DMS53 (cell line): ENCODE data around the gene SH3PXD2A.

Experiments used
- DNase-seq: peaks from one replicate; lab custom pipeline; 2025; lab: John Stamatoyannopoulos, UW

The SH3PXD2A gene

GRCh38 chr10:103683851-103684250, 171.5 kb downstream of the SH3PXD2A start:
- DNase-seq, result no peak

GRCh38 chr10:103682631-103683030, 172.7 kb downstream of the SH3PXD2A start:
- DNase-seq, result no peak

GRCh38 chr10:103681617-103682399, 173.6 kb downstream of the SH3PXD2A start:
- DNase-seq, result no peak

DNA sequence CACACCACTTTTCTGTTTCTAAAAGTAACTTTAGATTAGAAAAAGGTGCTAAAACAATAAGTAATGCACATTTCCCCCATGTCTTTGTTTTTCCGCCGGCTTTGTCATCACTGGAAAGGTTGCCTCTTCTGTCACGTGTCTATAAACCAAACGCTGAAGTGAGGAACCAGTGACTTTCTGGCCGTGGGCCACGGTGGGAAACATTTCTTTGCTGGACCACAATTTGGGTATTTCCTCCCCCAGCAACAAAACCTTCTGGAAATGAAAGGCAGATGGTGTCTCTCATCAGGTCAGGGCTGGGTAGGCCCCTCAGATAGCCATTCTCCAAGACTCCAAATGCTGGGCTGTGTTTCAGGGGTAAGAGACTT, 174.5 kb downstream of the SH3PXD2A start:
- DNase-seq, result no peak

DNA sequence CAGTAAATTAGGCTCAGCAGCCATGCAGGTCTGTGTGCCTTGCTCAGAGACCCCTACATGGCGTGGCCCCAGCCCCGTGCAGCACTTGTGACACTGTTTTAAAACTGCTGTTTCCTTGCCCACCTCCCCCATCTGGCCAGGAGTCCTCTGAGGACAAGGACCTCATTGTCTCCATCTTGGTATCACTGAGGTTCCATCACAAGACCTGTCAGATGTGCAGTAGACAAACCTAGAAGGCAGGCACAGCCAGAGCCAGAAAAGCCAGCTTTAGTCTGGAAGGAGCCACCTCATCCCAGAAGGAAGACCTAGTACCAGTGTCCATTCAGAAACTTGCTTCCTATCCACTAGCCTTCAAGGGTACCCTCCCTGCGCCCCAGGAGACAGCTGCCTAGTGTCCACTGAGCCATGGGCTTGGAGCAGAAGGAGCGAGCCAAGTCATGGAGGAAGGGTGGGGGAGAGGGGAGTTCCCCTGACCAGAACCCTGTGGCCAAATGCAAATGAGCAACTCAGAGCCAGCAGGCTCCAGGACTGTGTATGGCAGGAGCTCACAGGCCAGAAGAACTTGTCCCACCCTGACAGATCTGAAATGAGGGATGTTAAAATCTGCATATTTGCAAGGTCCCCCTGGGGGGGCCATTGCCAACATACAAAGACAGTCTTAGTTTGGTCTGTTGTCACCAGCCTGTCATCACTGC, 176.1 kb downstream of the SH3PXD2A start:
- DNase-seq, result no peak

DNA sequence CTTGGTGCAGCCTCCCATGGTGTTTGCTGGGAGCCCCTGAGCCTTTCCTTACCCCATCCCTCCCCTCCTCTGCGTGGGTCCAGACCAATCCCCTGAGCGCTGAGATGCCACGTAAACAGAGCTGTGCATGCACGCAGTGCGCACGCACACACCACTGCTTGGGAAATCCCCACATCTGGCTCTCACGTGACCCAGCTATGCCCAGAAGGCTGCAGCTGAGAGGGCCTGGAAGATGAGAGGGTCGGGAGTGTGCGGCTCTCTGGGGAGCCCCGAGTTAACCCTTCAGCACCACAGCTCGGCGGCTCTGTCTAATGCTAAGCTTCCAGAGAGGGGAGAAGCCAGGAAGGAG, 177.2 kb downstream of the SH3PXD2A start:
- peak; percentile 70 for DNase-seq

- no peak for DNase-seq
These were observed 177.7 kb downstream of the SH3PXD2A start for GRCh38 chr10:103677486-103678177.

DNA sequence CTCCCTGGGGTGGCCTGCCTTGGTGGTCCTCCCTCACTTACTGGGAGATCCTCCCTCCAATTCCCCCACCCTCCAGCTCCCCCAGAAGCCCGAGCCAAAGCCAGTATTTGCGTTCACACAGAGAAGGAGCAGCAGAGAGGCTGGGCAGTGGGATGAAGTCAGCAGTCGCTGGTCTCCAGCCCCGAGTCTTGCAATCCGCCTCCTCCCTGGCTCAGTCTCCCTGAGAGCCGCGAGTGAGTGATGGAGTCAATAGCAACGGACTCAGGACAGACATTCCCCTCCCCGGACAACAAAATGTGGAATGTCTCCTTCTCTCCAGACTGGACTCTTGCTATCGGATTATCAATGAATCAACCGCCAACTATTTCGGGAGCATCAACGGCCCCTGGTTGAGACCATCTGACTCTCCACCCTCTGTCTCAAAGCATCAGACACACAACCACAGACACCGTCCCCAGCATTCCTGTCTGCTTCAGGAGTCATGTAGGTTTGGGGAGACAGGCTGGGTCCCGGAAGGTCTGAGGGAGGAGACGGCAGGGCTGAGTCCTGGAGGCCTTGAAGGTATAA, 178.4 kb downstream of the SH3PXD2A start:
- DNase-seq, result no peak

DNA sequence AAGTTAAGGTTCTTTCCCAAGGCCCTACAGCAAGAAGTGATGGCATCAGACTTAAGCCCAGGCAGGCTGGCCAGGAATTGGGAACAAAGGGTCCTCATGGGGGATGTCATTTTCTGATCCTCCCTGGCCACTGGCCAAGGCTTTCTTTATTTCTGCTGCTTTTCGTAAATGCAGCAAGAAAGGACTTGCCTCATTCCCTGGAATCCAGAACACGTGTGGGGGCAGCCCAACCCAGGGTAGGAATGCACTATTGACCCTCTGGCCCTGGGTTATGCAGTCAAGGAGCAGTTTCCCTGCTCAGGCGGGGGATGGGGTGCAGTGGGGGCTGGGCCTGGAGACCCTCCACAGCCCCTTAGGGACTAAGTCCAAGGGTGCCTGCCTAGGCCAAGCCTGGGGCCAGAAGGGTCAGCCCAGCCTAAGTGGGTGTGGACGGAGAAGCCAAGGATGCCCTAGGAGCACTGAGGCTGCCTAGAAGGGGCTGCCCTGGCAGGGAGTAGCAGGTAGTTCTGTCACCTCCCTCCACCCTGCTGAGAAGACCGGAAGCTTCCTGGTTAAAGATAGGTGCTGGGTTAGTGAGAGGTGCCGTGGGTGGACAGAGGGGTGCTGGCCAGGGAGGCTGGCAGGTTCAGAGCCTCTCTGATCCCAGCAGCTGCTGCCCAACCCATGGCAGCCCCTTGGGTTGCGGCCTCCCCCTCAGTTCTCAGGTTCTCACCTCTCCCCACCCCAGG, 179.2 kb downstream of the SH3PXD2A start:
- no peak for DNase-seq

GRCh38 chr10:103673606-103674005, 181.8 kb downstream of the SH3PXD2A start:
- no peak for DNase-seq

GRCh38 chr10:103672345-103672744, 183.0 kb downstream of the SH3PXD2A start:
- no peak for DNase-seq

- no peak for DNase-seq
These were observed 184.1 kb downstream of the SH3PXD2A start for GRCh38 chr10:103671126-103671895.

GRCh38 chr10:103669944-103670343, 185.4 kb downstream of the SH3PXD2A start:
- no peak for DNase-seq

GRCh38 chr10:103669243-103669929, 186.0 kb downstream of the SH3PXD2A start:
- peak; percentile 14 for DNase-seq

DNA sequence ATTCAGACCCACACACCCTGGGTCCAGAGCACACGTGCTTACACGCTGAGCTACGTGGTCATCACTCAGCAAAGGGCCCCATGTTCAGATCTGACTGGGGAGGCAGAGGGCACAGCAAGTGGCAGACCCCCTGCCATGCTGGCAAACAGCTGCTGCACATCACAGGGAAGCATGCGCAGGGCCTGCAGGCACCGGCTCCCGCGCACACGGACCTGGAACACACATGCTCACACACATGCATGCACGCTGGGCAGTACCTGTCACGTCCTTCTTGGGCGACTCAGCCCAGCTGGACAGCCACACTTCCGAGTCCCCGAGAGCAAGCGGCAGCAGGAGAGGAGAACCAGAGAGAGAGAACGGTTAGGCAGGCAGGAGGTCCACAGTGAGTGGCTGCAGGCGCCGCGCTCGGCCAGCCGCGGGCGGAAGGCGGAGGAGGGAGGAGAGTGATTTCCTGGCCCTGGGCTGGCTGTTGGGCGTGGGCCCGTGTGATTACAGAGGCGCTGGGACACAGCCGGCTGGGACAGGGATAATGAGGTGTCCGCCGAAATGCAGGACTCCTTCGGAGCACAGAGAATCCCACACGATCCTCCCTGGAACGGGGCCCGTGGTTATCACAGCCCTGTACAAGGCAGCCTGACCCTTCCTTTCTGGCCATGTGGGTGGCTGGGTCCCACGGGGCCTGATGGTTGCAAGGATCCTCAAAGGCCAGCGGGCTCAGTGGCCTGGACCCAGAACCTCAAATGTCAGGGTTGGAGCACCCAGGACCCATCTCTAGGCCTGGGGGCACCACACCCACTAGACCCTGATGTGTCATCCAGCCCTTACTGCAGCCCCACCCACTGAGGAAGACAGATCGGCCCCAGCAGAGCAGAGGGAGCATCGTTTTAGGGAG, 186.8 kb downstream of the SH3PXD2A start:
- DNase-seq, result no peak

- no peak for DNase-seq
These were observed 188.0 kb downstream of the SH3PXD2A start for GRCh38 chr10:103667356-103667755.

GRCh38 chr10:103666762-103667150, 188.6 kb downstream of the SH3PXD2A start:
- DNase-seq, result no peak

- peak; percentile 33 for DNase-seq
These were observed 189.2 kb downstream of the SH3PXD2A start for GRCh38 chr10:103666087-103666761.
